OCI-LY3 (cell line): ENCODE measurements around the gene VWA3B.

Experiments used
- H2AFZ ChIP-seq: fragments of 200-600, 300-600 bp; shearing (Covaris generic); 2 replicates; pipeline ENCODE4 v1.6.0; 2014; ENCODE audit warnings: antibody characterized with exemption, low read depth, low read length
- H3K27ac ChIP-seq: fragments of 200-600, 300-600 bp; sonication (generic); 2 replicates; pipeline ENCODE4 v1.5.1; 2014; ENCODE audit warnings: mild to moderate bottlenecking, low read length, moderate library complexity, mixed read lengths
- H3K27me3 ChIP-seq: fragments of 200-600, 300-600 bp; sonication (generic); 2 replicates; pipeline ENCODE4 v1.6.1; 2014; ENCODE audit warnings: low read depth, low read length, mixed read lengths
- H3K36me3 ChIP-seq: fragments of 200-600, 300-600 bp; sonication (generic); replicated peaks from 2 replicates; pipeline ENCODE3; 2014; ENCODE audit warnings: low read depth, low read length, mixed read lengths
- H3K4me1 ChIP-seq: fragments of 300-600, 200-600 bp; sonication (generic); 2 replicates; pipeline ENCODE4 v1.6.1; 2014; ENCODE audit warnings: low read length, mixed read lengths
- H3K4me2 ChIP-seq: fragments of 200-600, 300-600 bp; sonication (generic); 2 replicates; pipeline ENCODE4 v1.6.1; 2014; ENCODE audit warnings: low read length, mixed read lengths
- H3K4me3 ChIP-seq: fragments of 300-600, 200-600 bp; sonication (generic); 2 replicates; pipeline ENCODE4 v1.5.1; 2014; ENCODE audit warnings: antibody characterized with exemption, mild to moderate bottlenecking, low read length, moderate library complexity
- H3K79me2 ChIP-seq: fragments of 300-600, 200-600 bp; shearing (Covaris generic); 2 replicates; pipeline ENCODE4 v1.6.1; 2014; ENCODE audit warnings: mild to moderate bottlenecking, low read length, mixed read lengths
- H3K9ac ChIP-seq: fragments of 300-600, 200-600 bp; shearing (Covaris generic); 2 replicates; pipeline ENCODE4 v1.6.0; 2014; ENCODE audit warnings: mild to moderate bottlenecking, low read length, moderate library complexity
- H3K9me3 ChIP-seq: fragments of 200-600, 300-600 bp; shearing (Covaris generic); 2 replicates; pipeline ENCODE4 v1.6.1; 2014; ENCODE audit warnings: low read length, mixed read lengths; ENCODE audit not compliant: insufficient read depth
- H4K20me1 ChIP-seq: fragments of 200-600, 300-600 bp; sonication (generic); 2 replicates; pipeline ENCODE4 v1.6.1; 2016; ENCODE audit warnings: low read length, mixed read lengths; ENCODE audit not compliant: insufficient read depth
- CTCF ChIP-seq: fragments of 200-600, 300-600 bp; sonication (generic); IDR thresholded peaks from 2 replicates; pipeline ENCODE4 v1.5.1; 2014; ENCODE audit warnings: antibody characterized with exemption, low read length, low read depth
- EZH2phosphoT487 ChIP-seq: fragments of 200-600 bp; shearing (Covaris generic); IDR thresholded peaks from 2 replicates; pipeline ENCODE4 v1.6.1; 2018; ENCODE audit warnings: antibody characterized with exemption, mixed run types, low read depth

The VWA3B gene

GRCh38 chr2:98170076-98170475 is 83.1 kb downstream of the VWA3B start:
- TF ChIP-seq CTCF, result no peak
- TF ChIP-seq EZH2phosphoT487, result no peak
- H4K20me1 ChIP-seq, result no peaks in the 10 kb centered on the region
- H3K4me2 ChIP-seq, result no peak overlapping the region
- no peak overlapping the region for H3K9ac ChIP-seq
- H3K4me3 ChIP-seq, result no peak overlapping the region
- no peak overlapping the region for H2AFZ ChIP-seq
- H3K9me3 ChIP-seq, result no peaks in the 10 kb centered on the region
- H3K79me2 ChIP-seq, result no peaks in the 10 kb centered on the region
- H3K27me3 ChIP-seq, result peaks cover 39% of the 10 kb centered on the region
- 0 out of 2 replicates have a peak, but pooled peaks cover under 1% of the 10 kb centered on the region for H3K4me1 ChIP-seq
- H3K36me3 ChIP-seq, result no peaks in the 10 kb centered on the region
- H3K27ac ChIP-seq, result no peak overlapping the region

- Histone ChIP-seq H3K9ac (no peak overlapping the region), H3K4me2 (no peak overlapping the region), H4K20me1 (no peaks in the 10 kb centered on the region), H3K4me1 (peaks cover 10% of the 10 kb centered on the region), H2AFZ (no peak overlapping the region), H3K27ac (no peak overlapping the region), H3K27me3 (peaks cover 50% of the 10 kb centered on the region), H3K9me3 (no peaks in the 10 kb centered on the region), H3K4me3 (no peak overlapping the region), H3K79me2 (no peaks in the 10 kb centered on the region), H3K36me3 (no peaks in the 10 kb centered on the region)
- TF ChIP-seq CTCF (no peak), EZH2phosphoT487 (no peak)
These were observed 85.3 kb downstream of the VWA3B start for GRCh38 chr2:98172150-98172765.

GRCh38 chr2:98172951-98173350 is 86.0 kb downstream of the VWA3B start:
- H4K20me1 ChIP-seq, result no peaks in the 10 kb centered on the region
- H3K4me1 ChIP-seq, result peaks cover 10% of the 10 kb centered on the region
- H3K79me2 ChIP-seq, result no peaks in the 10 kb centered on the region
- TF ChIP-seq CTCF, result no peak
- no peak for TF ChIP-seq EZH2phosphoT487
- peaks cover 50% of the 10 kb centered on the region for H3K27me3 ChIP-seq
- H3K9me3 ChIP-seq, result no peaks in the 10 kb centered on the region
- H3K4me3 ChIP-seq, result no peak overlapping the region
- H2AFZ ChIP-seq, result no peak overlapping the region
- no peaks in the 10 kb centered on the region for H3K36me3 ChIP-seq
- H3K9ac ChIP-seq, result no peak overlapping the region
- H3K4me2 ChIP-seq, result no peak overlapping the region
- no peak overlapping the region for H3K27ac ChIP-seq

GRCh38 chr2:98175811-98176210 is 88.8 kb downstream of the VWA3B start:
- Histone ChIP-seq H3K4me2 (0 out of 2 replicates have a peak overlapping the region, but pooled peaks have one; percentile 16), H3K36me3 (no peaks in the 10 kb centered on the region), H4K20me1 (no peaks in the 10 kb centered on the region), H3K27ac (no peak overlapping the region), H3K9me3 (no peaks in the 10 kb centered on the region), H3K9ac (no peak overlapping the region), H2AFZ (0 out of 2 replicates have a peak overlapping the region, but pooled peaks have one; percentile 39), H3K4me1 (peaks cover 13% of the 10 kb centered on the region), H3K79me2 (no peaks in the 10 kb centered on the region), H3K4me3 (no peak overlapping the region), H3K27me3 (peaks cover 47% of the 10 kb centered on the region)
- TF ChIP-seq CTCF (peak; percentile 64), EZH2phosphoT487 (no peak)
